C4-2B (cell line): Measurements from ENCODE around the gene PRPSAP2.

Source experiments
- CTCF ChIP-seq: fragments of 450-650 bp; conservative IDR thresholded peaks from 2 replicates; pipeline ENCODE4 v1.5.1; 2017; ENCODE audit warnings: mild to moderate bottlenecking
- ZFX ChIP-seq: fragments of 450-650 bp; IDR thresholded peaks from 2 replicates; pipeline ENCODE4 v1.6.1; 2017

GRCh38 chr17:18862011-18862410, 4.1 kb downstream of the PRPSAP2 start:
- no peak for TF ChIP-seq CTCF
- TF ChIP-seq ZFX: no peak
